ENCODE results near the gene XRN2. TPM values are rescaled to one million over a fixed set of nuclear protein-coding genes. Genes with fewer than 3 reads are reported as not detected.

The XRN2 gene
- total RNA-seq, 1 experiment from 2014 or later: 78.3 TPM

DNA sequence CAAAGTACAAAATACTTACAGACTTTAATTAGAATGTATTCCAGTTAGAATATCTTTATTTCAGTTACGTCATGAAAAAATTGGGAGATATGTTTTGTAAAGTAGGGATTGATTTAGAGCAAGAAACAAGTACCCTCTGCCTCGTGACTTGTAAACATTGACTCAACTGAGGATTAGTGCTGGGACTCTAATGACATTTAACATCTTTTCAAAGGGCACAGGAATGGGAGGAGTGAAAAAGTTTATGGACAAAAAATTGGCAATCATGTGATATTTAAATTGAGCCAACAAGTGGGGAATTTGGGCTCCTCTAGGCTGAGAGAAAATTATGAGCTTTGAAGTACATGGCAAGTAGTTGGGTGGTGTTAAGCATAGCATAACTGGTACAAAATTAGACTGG lies 68.9 kb downstream of the XRN2 start:
- peaks cover 3% of the 10 kb centered on the region for H3K79me2 ChIP-seq (ENCODE audit: low read depth)
- TF ChIP-seq EZH2 (IDR thresholded peaks at IDR 0.05; ENCODE audit: low read depth): no peak
- no peaks in the 10 kb centered on the region for H3K27me3 ChIP-seq (ENCODE audit: insufficient read depth, low read depth)
- H2AFZ ChIP-seq: no peak overlapping the region
- no TSS peak for BruUV-seq (replicated peaks)
- no peaks in the 10 kb centered on the region for H3K9me2 ChIP-seq (ENCODE audit: insufficient read depth)
- H3K4me1 ChIP-seq (replicated peaks; ENCODE audit: insufficient read depth): no peaks in the 10 kb centered on the region
- ChIA-PET POLR2A (ENCODE audit: unreplicated experiment) (no interaction called here), CTCF (interaction anchor here (0.7 kb wide), 1 partner anchor 36 kb away, joined by 3 read pairs; no protein-coding TSS in a partner anchor)
- no peak for DNase-seq
- H3K36me3 ChIP-seq (ENCODE audit: low read depth): no peaks in the 10 kb centered on the region; the same call in 1 of the 2 replicates
- intact Hi-C loops (cut with micrococcal nuclease; ENCODE audit: unreplicated experiment): no loop called here
- peaks cover 22% of the 10 kb centered on the region for H4K20me1 ChIP-seq (ENCODE audit: insufficient read depth)
- H3K4me2 ChIP-seq: no peak overlapping the region
- H3F3A ChIP-seq (ENCODE audit: insufficient read depth, low read depth): peaks cover 4% of the 10 kb centered on the region; the same call in 1 of the 2 replicates
- H3K9me3 ChIP-seq (ENCODE audit: insufficient read depth, low read depth): no peaks in the 10 kb centered on the region
- H3K4me3 ChIP-seq: no peak overlapping the region
- H3K27ac ChIP-seq: no peak overlapping the region

DNA sequence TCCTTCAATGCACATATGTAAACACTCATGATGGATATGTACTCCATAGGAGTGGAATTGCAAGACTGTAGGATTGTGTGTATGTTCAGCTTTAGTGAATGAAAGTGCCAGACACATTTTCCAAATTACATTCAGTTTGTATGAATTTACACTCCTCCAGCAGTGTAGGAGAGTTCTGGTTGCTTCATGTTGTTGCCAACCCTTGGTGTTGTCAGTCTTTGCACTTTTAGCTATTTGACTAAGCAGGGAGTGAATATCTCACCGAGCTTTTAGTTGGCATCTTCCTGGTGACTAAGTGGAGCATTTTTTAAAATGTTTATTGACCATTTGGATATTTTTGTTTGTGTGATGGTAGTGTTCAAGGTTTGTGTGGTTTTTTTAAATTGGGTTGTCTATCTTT lies 70.3 kb downstream of the XRN2 start:
- BruUV-seq (replicated peaks): no TSS peak
- POLR2A ChIA-PET (ENCODE audit: unreplicated experiment): no interaction called here
- no peaks in the 10 kb centered on the region for H3K9me3 ChIP-seq (ENCODE audit: insufficient read depth, low read depth)

DNA sequence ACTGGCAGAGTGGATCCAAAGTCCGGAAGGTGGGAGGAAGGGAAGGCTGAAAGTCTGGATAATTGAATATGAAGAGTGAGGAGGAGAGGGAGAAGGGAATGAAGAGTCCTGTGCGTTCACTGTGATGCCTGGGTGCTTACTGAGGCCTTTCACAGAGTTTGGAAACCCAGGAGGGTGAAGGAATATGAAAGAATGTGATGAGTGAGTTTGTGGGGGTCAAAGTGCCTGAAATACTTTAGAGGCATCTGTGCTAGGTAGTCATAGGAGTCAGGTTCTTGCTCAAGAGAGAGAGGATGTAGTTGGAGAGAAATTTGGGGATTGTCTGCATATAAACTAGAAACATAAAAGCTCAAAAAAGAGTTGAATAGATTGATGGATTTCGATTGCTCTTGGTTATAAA lies 73.5 kb downstream of the XRN2 start:
- no TSS peak for BruUV-seq (replicated peaks)
- peaks cover 3% of the 10 kb centered on the region; the same call in 1 of the 2 replicates for H3K79me2 ChIP-seq (ENCODE audit: low read depth)
- CTCF ChIA-PET: no interaction called here
- no peak overlapping the region for H3K4me2 ChIP-seq
- no peak overlapping the region for H3K4me3 ChIP-seq
- intact Hi-C loops (cut with micrococcal nuclease; ENCODE audit: unreplicated experiment): no loop called here
- TF ChIP-seq, protein P1, sequence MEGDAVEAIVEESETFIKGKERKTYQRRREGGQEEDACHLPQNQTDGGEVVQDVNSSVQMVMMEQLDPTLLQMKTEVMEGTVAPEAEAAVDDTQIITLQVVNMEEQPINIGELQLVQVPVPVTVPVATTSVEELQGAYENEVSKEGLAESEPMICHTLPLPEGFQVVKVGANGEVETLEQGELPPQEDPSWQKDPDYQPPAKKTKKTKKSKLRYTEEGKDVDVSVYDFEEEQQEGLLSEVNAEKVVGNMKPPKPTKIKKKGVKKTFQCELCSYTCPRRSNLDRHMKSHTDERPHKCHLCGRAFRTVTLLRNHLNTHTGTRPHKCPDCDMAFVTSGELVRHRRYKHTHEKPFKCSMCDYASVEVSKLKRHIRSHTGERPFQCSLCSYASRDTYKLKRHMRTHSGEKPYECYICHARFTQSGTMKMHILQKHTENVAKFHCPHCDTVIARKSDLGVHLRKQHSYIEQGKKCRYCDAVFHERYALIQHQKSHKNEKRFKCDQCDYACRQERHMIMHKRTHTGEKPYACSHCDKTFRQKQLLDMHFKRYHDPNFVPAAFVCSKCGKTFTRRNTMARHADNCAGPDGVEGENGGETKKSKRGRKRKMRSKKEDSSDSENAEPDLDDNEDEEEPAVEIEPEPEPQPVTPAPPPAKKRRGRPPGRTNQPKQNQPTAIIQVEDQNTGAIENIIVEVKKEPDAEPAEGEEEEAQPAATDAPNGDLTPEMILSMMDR (conservative IDR thresholded peaks at IDR 0.05): no peak
- TF ChIP-seq EZH2 (IDR thresholded peaks at IDR 0.05; ENCODE audit: low read depth): no peak
- H2AFZ ChIP-seq: no peak overlapping the region
- H4K20me1 ChIP-seq (ENCODE audit: insufficient read depth): peaks cover 37% of the 10 kb centered on the region
- no peaks in the 10 kb centered on the region; the same call in 1 of the 2 replicates for H3K36me3 ChIP-seq (ENCODE audit: low read depth)
- H3K9me2 ChIP-seq (ENCODE audit: insufficient read depth): no peaks in the 10 kb centered on the region
- H3K9me3 ChIP-seq (ENCODE audit: insufficient read depth, low read depth): no peaks in the 10 kb centered on the region
- no peaks in the 10 kb centered on the region; the same call in 1 of the 2 replicates for H3F3A ChIP-seq (ENCODE audit: insufficient read depth, low read depth)
- POLR2A ChIA-PET (ENCODE audit: unreplicated experiment): no interaction called here
- no peak for DNase-seq
- no peaks in the 10 kb centered on the region for H3K4me1 ChIP-seq (replicated peaks; ENCODE audit: insufficient read depth)
- no peaks in the 10 kb centered on the region for H3K27me3 ChIP-seq (ENCODE audit: insufficient read depth, low read depth)
- no peak overlapping the region for H3K27ac ChIP-seq

More for the DNA sequence above, 70.3 kb downstream of the XRN2 start:
- CTCF ChIA-PET: no interaction called here
- intact Hi-C loops (cut with micrococcal nuclease; ENCODE audit: unreplicated experiment): no loop called here
- Histone ChIP-seq H4K20me1 (ENCODE audit: insufficient read depth) (peaks cover 27% of the 10 kb centered on the region), H3K9me2 (ENCODE audit: insufficient read depth) (no peaks in the 10 kb centered on the region), H3K4me2 (no peak overlapping the region), H3K4me3 (no peak overlapping the region), H3K79me2 (ENCODE audit: low read depth) (peaks cover 3% of the 10 kb centered on the region; the same call in 1 of the 2 replicates), H3K27ac (no peak overlapping the region), H2AFZ (no peak overlapping the region), H3K36me3 (ENCODE audit: low read depth) (no peaks in the 10 kb centered on the region; the same call in 1 of the 2 replicates), H3K27me3 (ENCODE audit: insufficient read depth, low read depth) (no peaks in the 10 kb centered on the region), H3F3A (ENCODE audit: insufficient read depth, low read depth) (no peaks in the 10 kb centered on the region; the same call in 1 of the 2 replicates), H3K4me1 (replicated peaks; ENCODE audit: insufficient read depth) (no peaks in the 10 kb centered on the region)
- TF ChIP-seq, protein P1 (conservative IDR thresholded peaks at IDR 0.05): no peak
- TF ChIP-seq EZH2 (IDR thresholded peaks at IDR 0.05; ENCODE audit: low read depth): no peak
- DNase-seq: no peak

DNA sequence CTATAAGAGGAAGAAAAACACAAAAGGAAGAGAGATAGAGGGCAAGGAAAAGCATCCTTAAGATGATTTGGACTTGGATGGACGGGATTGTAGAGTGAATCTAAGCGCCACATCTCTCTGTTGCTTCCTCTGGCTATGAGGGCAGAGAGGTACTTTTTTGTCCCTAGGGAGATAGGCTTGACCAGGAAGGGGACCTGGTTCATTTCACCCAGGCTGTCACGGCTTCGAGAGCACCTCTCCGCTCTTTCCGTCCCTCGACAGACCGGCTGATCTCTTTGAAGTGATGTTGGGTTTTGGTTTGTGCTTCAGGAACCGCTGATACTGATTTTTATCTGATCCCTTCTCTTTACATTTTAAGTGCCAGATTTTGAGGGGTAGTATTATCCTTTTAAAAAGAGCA lies 74.6 kb downstream of the XRN2 start:
- TF ChIP-seq EZH2 (IDR thresholded peaks at IDR 0.05; ENCODE audit: low read depth): no peak
- TF ChIP-seq, protein P1 (conservative IDR thresholded peaks at IDR 0.05): no peak
- peaks cover 5% of the 10 kb centered on the region for H3K36me3 ChIP-seq (ENCODE audit: low read depth)
- no TSS peak for BruUV-seq (replicated peaks)
- no peak overlapping the region for H3K27ac ChIP-seq
- intact Hi-C loops (cut with micrococcal nuclease; ENCODE audit: unreplicated experiment): no loop called here
- ChIA-PET CTCF (no interaction called here), POLR2A (ENCODE audit: unreplicated experiment) (no interaction called here)
- H3K79me2 ChIP-seq (ENCODE audit: low read depth): peaks cover 3% of the 10 kb centered on the region; the same call in 1 of the 2 replicates
- no peak for DNase-seq
- H3F3A ChIP-seq (ENCODE audit: insufficient read depth, low read depth): no peaks in the 10 kb centered on the region; the same call in 1 of the 2 replicates
- no peaks in the 10 kb centered on the region for H3K9me2 ChIP-seq (ENCODE audit: insufficient read depth)
- H3K4me2 ChIP-seq: no peak overlapping the region
- H3K9me3 ChIP-seq (ENCODE audit: insufficient read depth, low read depth): no peaks in the 10 kb centered on the region
- H3K4me3 ChIP-seq: no peak overlapping the region
- H4K20me1 ChIP-seq (ENCODE audit: insufficient read depth): peaks cover 37% of the 10 kb centered on the region
- H3K27me3 ChIP-seq (ENCODE audit: insufficient read depth, low read depth): no peaks in the 10 kb centered on the region
- no peaks in the 10 kb centered on the region for H3K4me1 ChIP-seq (replicated peaks; ENCODE audit: insufficient read depth)
- H2AFZ ChIP-seq: no peak overlapping the region
